Natural killer cell (primary cell): ENCODE measurements around the gene PLXNC1. TPM values are rescaled to one million over a fixed set of nuclear protein-coding genes. Genes with fewer than 3 reads are reported as not detected.

Experiments used
- ATAC-seq, 3 donors: fragments of 150-1000 bp in 2 of 3; fragments of 200-7000 bp in 1 of 3; cut with Tn5 transposase; 1 replicate in 1 of 3; 2 replicates in 2 of 3; pipeline ENCODE4 v1.10.0; 2021; ENCODE audit warnings: mild to moderate bottlenecking in 2 of 3, moderate library complexity in 2 of 3
- DNase-seq, 2 donors: peaks; one replicate each; pipeline versions ENCODE4 v3.0.0 to v3.0.0-alpha.2; 2013 to 2021; ENCODE audit warnings: mixed read lengths in 1 of 2
- H3K27ac ChIP-seq: one replicate; pipeline ENCODE4 v1.5.1; 2013; ENCODE audit warnings: mild to moderate bottlenecking, low read length
- H3K27me3 ChIP-seq: one replicate; pipeline ENCODE4 v1.6.1; 2013; ENCODE audit warnings: low read length; ENCODE audit not compliant: control insufficient read depth, insufficient read depth
- H3K36me3 ChIP-seq: one replicate; pipeline ENCODE4 v1.6.1; 2013; ENCODE audit warnings: low read length; ENCODE audit not compliant: control insufficient read depth, insufficient read depth
- H3K4me1 ChIP-seq: one replicate; pipeline ENCODE4 v1.6.1; 2013; ENCODE audit warnings: low read length; ENCODE audit not compliant: control insufficient read depth, insufficient read depth
- H3K4me3 ChIP-seq: one replicate; pipeline ENCODE4 v1.5.1; 2013; ENCODE audit warnings: low read length
- H3K9me3 ChIP-seq: one replicate; pipeline ENCODE4 v1.6.1; 2013; ENCODE audit warnings: low read length; ENCODE audit not compliant: control insufficient read depth, insufficient read depth
- H3K27ac Mint-ChIP-seq, 2 donors: one replicate each; pipeline ENCODE4 v1.8.0; 2022; ENCODE audit warnings: mild to moderate bottlenecking in 2 of 2, mixed read lengths in 2 of 2, moderate library complexity in 1 of 2
- H3K27me3 Mint-ChIP-seq, 2 donors: one replicate each; pipeline ENCODE4 v1.8.0; 2022; ENCODE audit warnings: low read depth in 2 of 2, mixed read lengths in 2 of 2
- H3K36me3 Mint-ChIP-seq: one replicate; pipeline ENCODE4 v1.8.0; 2022; ENCODE audit warnings: mixed read lengths
- H3K4me1 Mint-ChIP-seq, 2 donors: one replicate each; pipeline ENCODE4 v1.8.0; 2022; ENCODE audit warnings: mixed read lengths in 2 of 2
- H3K4me3 Mint-ChIP-seq: one replicate; pipeline ENCODE4 v1.8.0; 2022; ENCODE audit warnings: mild to moderate bottlenecking, moderate library complexity, mixed read lengths
- H3K9me3 Mint-ChIP-seq, 2 donors: one replicate each; pipeline ENCODE4 v1.8.0; 2022; ENCODE audit warnings: mixed read lengths in 2 of 2
- WGBS: methylation state at CpG from one replicate; pipeline ENCODE4 v1.1.7; 2013; ENCODE audit warnings: missing lambda C conversion rate; ENCODE audit not compliant: insufficient coverage; 5-methylcytosine and 5-hydroxymethylcytosine counted together
- intact Hi-C: fragments of 100-400 bp; cut with micrococcal nuclease; formaldehyde crosslinking; loops from one replicate; pipeline ENCODE4 v1.14.2; 2022
- total RNA-seq, 4 donors: library from RNA; stranded (reverse); fragments of 120-200 nt in 1 of 4; gene quantifications; one replicate each; pipeline versions ENCODE4 v1.2.3 to v1.2.4, GENCODE V29; 2013 to 2022
- TF ChIP-seq, protein P1 (sequence below): fragments of 200-600 bp; IDR thresholded peaks from one replicate; pipeline ENCODE4 v1.8.0; 2022; ENCODE audit warnings: antibody characterized with exemption

Gene PLXNC1
- total RNA-seq, 3 donors from 2014 or later (not counting 1 experiment from before 2014, with no cell fraction given), result 22.0 to 30.7 (median 26.5) TPM

DNA sequence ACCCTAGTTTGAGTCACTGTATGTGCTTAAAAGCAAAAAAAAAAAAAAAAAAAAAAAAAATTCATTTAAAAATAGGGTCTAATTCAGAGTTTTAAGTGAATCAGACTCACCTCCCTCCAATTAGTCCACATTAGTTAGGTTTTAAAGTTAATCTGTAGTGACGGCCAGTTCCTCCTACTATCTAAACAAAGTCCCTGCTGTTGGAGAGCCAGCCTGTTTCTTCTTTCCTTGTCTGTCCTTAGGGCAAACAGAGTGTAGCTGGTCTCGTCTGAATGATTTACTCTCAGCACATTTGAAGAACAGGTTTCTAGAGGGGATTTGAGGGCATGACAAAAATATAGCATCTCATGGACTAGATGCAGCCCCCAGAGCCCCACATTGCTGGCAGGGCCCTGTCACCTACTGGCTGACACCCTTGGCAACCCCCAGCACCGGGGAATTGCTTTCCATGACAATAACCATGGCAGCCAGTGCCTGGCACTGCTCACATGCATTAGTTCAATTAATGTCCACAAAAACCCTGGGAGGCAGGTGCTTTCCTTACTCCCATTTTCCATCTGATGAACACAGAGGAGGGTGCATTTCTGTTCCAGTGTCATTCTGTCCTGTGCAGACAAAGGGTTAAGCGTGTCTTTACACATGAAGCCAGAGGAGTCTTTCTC lies 138.3 kb downstream of the PLXNC1 start:
- H3K9me3 Mint-ChIP-seq, result no peaks in the 10 kb centered on the region
- no peaks in the 10 kb centered on the region for H3K27me3 ChIP-seq
- H3K4me1 Mint-ChIP-seq, result peaks cover 20 to 37% of the 10 kb centered on the region in 2 donors
- H3K27ac ChIP-seq, result no peak overlapping the region
- whole genome bisulfite sequencing, result 100% methylated on average over 4 of the region's 4 CpGs
- no peaks in the 10 kb centered on the region for H3K36me3 Mint-ChIP-seq
- H3K27ac Mint-ChIP-seq, result no peak overlapping the region
- peaks cover 28% of the 10 kb centered on the region for H3K36me3 ChIP-seq
- H3K4me1 ChIP-seq, result peaks cover 20% of the 10 kb centered on the region
- no peaks in the 10 kb centered on the region for H3K27me3 Mint-ChIP-seq
- TF ChIP-seq, protein P1, sequence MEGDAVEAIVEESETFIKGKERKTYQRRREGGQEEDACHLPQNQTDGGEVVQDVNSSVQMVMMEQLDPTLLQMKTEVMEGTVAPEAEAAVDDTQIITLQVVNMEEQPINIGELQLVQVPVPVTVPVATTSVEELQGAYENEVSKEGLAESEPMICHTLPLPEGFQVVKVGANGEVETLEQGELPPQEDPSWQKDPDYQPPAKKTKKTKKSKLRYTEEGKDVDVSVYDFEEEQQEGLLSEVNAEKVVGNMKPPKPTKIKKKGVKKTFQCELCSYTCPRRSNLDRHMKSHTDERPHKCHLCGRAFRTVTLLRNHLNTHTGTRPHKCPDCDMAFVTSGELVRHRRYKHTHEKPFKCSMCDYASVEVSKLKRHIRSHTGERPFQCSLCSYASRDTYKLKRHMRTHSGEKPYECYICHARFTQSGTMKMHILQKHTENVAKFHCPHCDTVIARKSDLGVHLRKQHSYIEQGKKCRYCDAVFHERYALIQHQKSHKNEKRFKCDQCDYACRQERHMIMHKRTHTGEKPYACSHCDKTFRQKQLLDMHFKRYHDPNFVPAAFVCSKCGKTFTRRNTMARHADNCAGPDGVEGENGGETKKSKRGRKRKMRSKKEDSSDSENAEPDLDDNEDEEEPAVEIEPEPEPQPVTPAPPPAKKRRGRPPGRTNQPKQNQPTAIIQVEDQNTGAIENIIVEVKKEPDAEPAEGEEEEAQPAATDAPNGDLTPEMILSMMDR, result no peak
- H3K9me3 ChIP-seq, result no peaks in the 10 kb centered on the region
- intact Hi-C loops, result no loop called here
- no peak overlapping the region for H3K4me3 ChIP-seq
- no peak overlapping the region for H3K4me3 Mint-ChIP-seq
- ATAC-seq, result no peak
- DNase-seq, result no peak

DNA sequence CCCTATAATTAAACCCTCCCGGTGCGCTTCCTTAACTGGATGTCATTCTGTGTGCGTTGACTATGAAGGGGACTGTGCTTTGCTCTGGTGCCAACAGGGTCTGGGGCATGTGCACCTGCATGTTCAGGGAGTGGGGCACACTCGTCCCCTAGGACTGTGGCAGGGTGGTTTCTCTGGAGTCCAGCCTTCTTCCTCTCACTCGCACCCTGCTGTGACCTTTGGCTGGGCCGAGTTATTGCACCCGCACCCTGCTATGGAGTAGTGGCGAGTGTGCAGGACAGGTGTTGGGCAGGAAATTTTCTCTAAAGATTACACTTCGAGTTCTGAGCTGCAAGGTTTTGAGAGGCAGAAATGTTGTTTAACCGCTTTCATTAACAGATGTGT lies 138.9 kb downstream of the PLXNC1 start:
- TF ChIP-seq, protein P1, result no peak
- H3K9me3 Mint-ChIP-seq, result no peaks in the 10 kb centered on the region
- intact Hi-C loops, result no loop called here
- no peak overlapping the region for H3K4me3 Mint-ChIP-seq
- Histone ChIP-seq H3K36me3 (peaks cover 28% of the 10 kb centered on the region), H3K4me1 (peaks cover 18% of the 10 kb centered on the region), H3K9me3 (no peaks in the 10 kb centered on the region), H3K4me3 (no peak overlapping the region), H3K27ac (no peak overlapping the region), H3K27me3 (no peaks in the 10 kb centered on the region)
- H3K36me3 Mint-ChIP-seq, result no peaks in the 10 kb centered on the region
- H3K27me3 Mint-ChIP-seq, result no peaks in the 10 kb centered on the region
- no peak for ATAC-seq
- 81% methylated on average over 10 of the region's 10 CpGs for WGBS
- no peak for DNase-seq
- H3K4me1 Mint-ChIP-seq, result peaks cover 15 to 34% of the 10 kb centered on the region in 2 donors
- H3K27ac Mint-ChIP-seq, result peak overlapping the region in 1 of 2 donors; percentile 64

DNA sequence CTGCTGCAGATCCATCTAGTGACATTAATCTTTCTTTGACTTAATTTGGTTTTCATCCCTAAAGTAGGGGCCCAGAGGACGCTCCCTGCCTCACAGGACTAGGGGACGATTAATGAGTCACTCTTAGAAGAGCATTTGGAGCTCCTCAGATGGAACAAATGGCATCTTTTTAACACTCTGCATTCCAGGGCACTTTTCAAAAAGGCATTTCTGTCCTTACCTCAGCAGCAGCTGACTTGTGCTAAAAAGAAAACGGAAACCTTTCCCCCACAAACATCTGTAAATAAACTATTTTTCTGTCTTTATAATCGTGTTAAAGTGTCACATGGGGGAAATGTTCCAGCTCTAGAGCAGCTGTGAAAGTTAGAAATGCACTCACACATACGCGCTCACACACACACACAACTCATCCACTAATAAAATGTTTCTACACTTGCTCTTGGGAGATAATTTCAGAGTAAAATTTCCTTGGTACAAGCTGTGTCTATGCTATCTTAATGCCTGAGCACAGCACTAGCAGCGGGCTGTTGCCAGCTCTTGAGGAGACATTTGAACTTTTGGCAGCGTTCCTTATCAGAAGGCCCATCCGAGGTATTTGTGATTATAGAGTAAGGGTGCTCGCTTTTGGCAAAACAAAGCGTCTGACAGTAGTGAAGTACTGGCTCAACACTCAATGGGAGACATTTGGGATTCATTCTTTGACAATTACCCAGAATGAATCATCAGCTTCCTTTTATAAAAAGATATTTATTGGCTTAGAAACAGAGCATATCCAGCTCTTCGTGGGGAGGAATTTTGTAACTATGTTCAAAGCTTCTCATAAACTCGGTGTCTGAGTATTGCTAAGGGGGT lies 141.3 kb downstream of the PLXNC1 start:
- H3K4me3 Mint-ChIP-seq, result no peak overlapping the region
- H3K4me1 Mint-ChIP-seq, result peaks cover 6 to 22% of the 10 kb centered on the region in 2 donors
- Histone ChIP-seq H3K4me1 (no peaks in the 10 kb centered on the region), H3K4me3 (no peak overlapping the region), H3K9me3 (no peaks in the 10 kb centered on the region), H3K27ac (no peak overlapping the region), H3K36me3 (peaks cover 28% of the 10 kb centered on the region), H3K27me3 (no peaks in the 10 kb centered on the region)
- intact Hi-C loops, result no loop called here
- H3K27me3 Mint-ChIP-seq, result no peaks in the 10 kb centered on the region
- 93% methylated on average over 10 of the region's 13 CpGs for WGBS
- ATAC-seq (no peak), DNase-seq (no peak)
- TF ChIP-seq, protein P1, result no peak
- peaks cover 4% of the 10 kb centered on the region for H3K36me3 Mint-ChIP-seq
- no peak overlapping the region for H3K27ac Mint-ChIP-seq
- no peaks in the 10 kb centered on the region for H3K9me3 Mint-ChIP-seq
